Thymus (tissue), 11 donors: ENCODE data around the gene ZNF654. TPM values are rescaled to one million over a fixed set of nuclear protein-coding genes. Genes with fewer than 3 reads are reported as not detected.

Experiments
- DNase-seq, 9 donors: peaks; one replicate each; pipeline ENCODE4 v3.0.0-alpha.2; 2013; ENCODE audit warnings: low spot score in 9 of 9, low read depth in 6 of 9, missing footprints in 1 of 9
- H3K27ac ChIP-seq, 2 donors: one replicate each; pipeline ENCODE4 v1.5.1; 2013; ENCODE audit warnings: control low read depth in 1 of 2, low read depth in 1 of 2, low read length in 1 of 2, mild to moderate bottlenecking in 1 of 2, moderate library complexity in 1 of 2
- H3K27me3 ChIP-seq, 2 donors: one replicate each; pipeline ENCODE4 v1.5.1; 2013; ENCODE audit warnings: low read length in 1 of 2; ENCODE audit not compliant: control insufficient read depth in 2 of 2, insufficient read depth in 1 of 2
- H3K36me3 ChIP-seq, 2 donors: one replicate each; pipeline ENCODE4 v1.5.1; 2013; ENCODE audit warnings: low read length in 1 of 2, mild to moderate bottlenecking in 1 of 2, moderate library complexity in 1 of 2; ENCODE audit not compliant: control insufficient read depth in 2 of 2, insufficient read depth in 2 of 2
- H3K4me1 ChIP-seq, 2 donors: one replicate each; pipeline ENCODE4 v1.5.1; 2013; ENCODE audit warnings: low read length in 2 of 2; ENCODE audit not compliant: control insufficient read depth in 2 of 2, insufficient read depth in 2 of 2
- H3K4me3 ChIP-seq, 2 donors: one replicate each; pipeline ENCODE4 v1.5.1; 2013; ENCODE audit warnings: low read length in 2 of 2, control low read depth in 1 of 2, mild to moderate bottlenecking in 1 of 2
- H3K9me3 ChIP-seq, 2 donors: one replicate each; pipeline ENCODE4 v1.5.1; 2013; ENCODE audit warnings: low read length in 1 of 2, mild to moderate bottlenecking in 1 of 2; ENCODE audit not compliant: control insufficient read depth in 2 of 2, insufficient read depth in 1 of 2
- WGBS: extraction: QIAGEN DNeasy Blood & Tissue Kit; methylation state at CpG from one replicate; pipeline ENCODE4 v1.1.7; 2013; 5-methylcytosine and 5-hydroxymethylcytosine counted together
- polyA plus RNA-seq: library from polyadenylated mRNA; stranded (reverse); fragments of 200-250 nt; gene quantifications from one replicate; pipeline ENCODE4 v1.2.3, GENCODE V29; 2013
- total RNA-seq: library from RNA; stranded (reverse); fragments of 120-200 nt; gene quantifications from one replicate; pipeline ENCODE4 v1.2.4, GENCODE V29; 2013
- donor health status: healthy.

ZNF654 gene
- total and polyA plus RNA-seq, 2 donors = 9.5 to 15.0 TPM

GRCh38 chr3:88078932-88079331 is 19.9 kb downstream of the ZNF654 start:
- DNase-seq = no peak
- Histone ChIP-seq H3K27me3 (no peaks in the 10 kb centered on the region), H3K9me3 (no peaks in the 10 kb centered on the region), H3K4me1 (no peaks in the 10 kb centered on the region), H3K27ac (no peak overlapping the region), H3K36me3 (no peaks in the 10 kb centered on the region), H3K4me3 (no peak overlapping the region)
- WGBS = over 99% methylated on average over 3 of the region's 3 CpGs

GRCh38 chr3:88082854-88083253 is 23.8 kb downstream of the ZNF654 start:
- Histone ChIP-seq H3K4me1 (no peaks in the 10 kb centered on the region), H3K27ac (no peak overlapping the region), H3K4me3 (no peak overlapping the region), H3K36me3 (peaks cover 0 to 9% of the 10 kb centered on the region in 2 donors), H3K27me3 (no peaks in the 10 kb centered on the region), H3K9me3 (no peaks in the 10 kb centered on the region)
- 96% methylated on average over 2 of the region's 2 CpGs for WGBS
- no peak for DNase-seq

GRCh38 chr3:88084097-88084501 is 25.0 kb downstream of the ZNF654 start:
- Histone ChIP-seq H3K27ac (no peak overlapping the region), H3K4me1 (no peaks in the 10 kb centered on the region), H3K27me3 (no peaks in the 10 kb centered on the region), H3K9me3 (no peaks in the 10 kb centered on the region), H3K36me3 (peaks cover 0 to 12% of the 10 kb centered on the region in 2 donors), H3K4me3 (no peak overlapping the region)
- 97% methylated on average over 2 of the region's 2 CpGs for WGBS
- no peak for DNase-seq

- Histone ChIP-seq H3K36me3 (peaks cover 3 to 27% of the 10 kb centered on the region in 2 donors), H3K4me3 (no peak overlapping the region), H3K27ac (no peak overlapping the region), H3K9me3 (peaks cover 0 to 1% of the 10 kb centered on the region in 2 donors), H3K4me1 (no peaks in the 10 kb centered on the region), H3K27me3 (no peaks in the 10 kb centered on the region)
- DNase-seq = no peak
- 86% methylated on average over 4 of the region's 4 CpGs for WGBS
These were observed 31.6 kb downstream of the ZNF654 start for GRCh38 chr3:88090681-88091080.

GRCh38 chr3:88092270-88092669 is 33.2 kb downstream of the ZNF654 start:
- Histone ChIP-seq H3K27ac (no peak overlapping the region), H3K4me1 (no peaks in the 10 kb centered on the region), H3K4me3 (no peak overlapping the region), H3K27me3 (no peaks in the 10 kb centered on the region), H3K36me3 (peaks cover 5 to 30% of the 10 kb centered on the region in 2 donors), H3K9me3 (peaks cover 0 to 1% of the 10 kb centered on the region in 2 donors)
- DNase-seq = no peak

- no peak overlapping the region for H3K27ac ChIP-seq
- no peak for DNase-seq
- H3K4me3 ChIP-seq = no peak overlapping the region
- WGBS = 98% methylated on average over 1 of the region's 1 CpG
- peaks cover 5 to 22% of the 10 kb centered on the region in 2 donors for H3K36me3 ChIP-seq
- peaks cover 0 to 1% of the 10 kb centered on the region in 2 donors for H3K9me3 ChIP-seq
- H3K27me3 ChIP-seq = no peaks in the 10 kb centered on the region
- H3K4me1 ChIP-seq = no peaks in the 10 kb centered on the region
These were observed 34.2 kb downstream of the ZNF654 start for GRCh38 chr3:88093266-88093665.

- Histone ChIP-seq H3K36me3 (peaks cover 0 to 2% of the 10 kb centered on the region in 2 donors), H3K4me3 (no peak overlapping the region)
- 100% methylated on average over 1 of the region's 1 CpG for WGBS
These were observed 42.1 kb downstream of the ZNF654 start for GRCh38 chr3:88101142-88101541.

GRCh38 chr3:88105325-88105724 is 46.3 kb downstream of the ZNF654 start:
- Histone ChIP-seq H3K9me3 (no peaks in the 10 kb centered on the region), H3K4me3 (no peak overlapping the region), H3K4me1 (no peaks in the 10 kb centered on the region), H3K36me3 (peaks cover 0 to 3% of the 10 kb centered on the region in 2 donors), H3K27me3 (no peaks in the 10 kb centered on the region), H3K27ac (no peak overlapping the region)
- DNase-seq = no peak

More at GRCh38 chr3:88101142-88101541, 42.1 kb downstream of the ZNF654 start:
- Histone ChIP-seq H3K9me3 (no peaks in the 10 kb centered on the region), H3K27me3 (no peaks in the 10 kb centered on the region), H3K4me1 (no peaks in the 10 kb centered on the region), H3K27ac (no peak overlapping the region)
- DNase-seq = no peak

GRCh38 chr3:88112289-88112688 is 53.2 kb downstream of the ZNF654 start:
- Histone ChIP-seq H3K27ac (no peak overlapping the region), H3K36me3 (peaks cover 12 to 13% of the 10 kb centered on the region in 2 donors), H3K4me1 (no peaks in the 10 kb centered on the region), H3K27me3 (no peaks in the 10 kb centered on the region), H3K4me3 (no peak overlapping the region), H3K9me3 (no peaks in the 10 kb centered on the region)
- DNase-seq = no peak
- 96% methylated on average over 1 of the region's 1 CpG for WGBS
